HG03175 (cell line): Measurements from ENCODE around the gene KRTAP1-3.
"Not testable (repeated sequence)": the region's sequence is repeated elsewhere in the genome, so short reads cannot be mapped to it uniquely, and the experiment has no call there.

Experiments
- ATAC-seq: cut with Tn5 transposase; IDR thresholded peaks from one replicate; pipeline ENCODE4 v1.9.1; 2021; ENCODE audit warnings: mild to moderate bottlenecking, moderate library complexity; ENCODE audit not compliant: unreplicated experiment

Gene KRTAP1-3

DNA sequence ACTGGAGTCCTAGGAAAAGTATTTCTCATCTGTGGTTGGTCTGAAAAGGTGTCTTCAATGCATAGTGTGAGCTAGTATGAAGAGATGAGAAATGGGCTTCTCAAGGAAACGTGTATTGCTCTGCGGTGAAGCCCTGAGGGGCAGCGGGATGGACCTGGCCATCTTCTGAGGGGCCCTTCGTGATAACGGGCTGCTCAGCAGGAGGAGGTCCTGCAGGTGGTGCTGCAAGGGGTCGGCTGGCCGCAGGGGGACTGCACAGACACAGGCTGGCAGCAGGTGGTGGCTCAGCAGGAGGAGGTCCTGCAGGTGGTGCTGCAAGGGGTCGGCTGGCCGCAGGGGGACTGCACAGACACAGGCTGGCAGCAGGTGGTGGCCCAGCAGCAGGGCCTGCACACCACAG lies 19.9 kb upstream of the KRTAP1-3 start:
- ATAC-seq, result not testable (repeated sequence)

DNA sequence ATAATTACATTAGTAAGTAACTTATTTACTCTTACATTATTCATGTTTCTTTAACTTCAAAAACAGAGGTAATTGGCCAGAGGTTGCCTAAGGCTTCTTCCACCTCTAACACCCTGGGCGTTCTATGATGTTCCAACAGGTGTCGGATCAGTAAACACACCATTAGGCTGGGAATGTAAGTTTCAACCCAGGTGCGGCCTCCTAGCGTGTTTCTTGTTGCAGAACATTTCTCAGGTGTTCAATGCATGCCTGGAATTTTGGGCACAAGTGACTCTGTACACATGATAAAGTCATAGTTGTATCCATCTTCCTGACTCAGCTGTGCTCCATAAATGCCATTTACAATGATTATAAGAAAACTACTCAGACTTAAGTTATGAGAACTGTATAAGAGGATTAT lies 19.4 kb upstream of the KRTAP1-3 start:
- no peak for ATAC-seq

DNA sequence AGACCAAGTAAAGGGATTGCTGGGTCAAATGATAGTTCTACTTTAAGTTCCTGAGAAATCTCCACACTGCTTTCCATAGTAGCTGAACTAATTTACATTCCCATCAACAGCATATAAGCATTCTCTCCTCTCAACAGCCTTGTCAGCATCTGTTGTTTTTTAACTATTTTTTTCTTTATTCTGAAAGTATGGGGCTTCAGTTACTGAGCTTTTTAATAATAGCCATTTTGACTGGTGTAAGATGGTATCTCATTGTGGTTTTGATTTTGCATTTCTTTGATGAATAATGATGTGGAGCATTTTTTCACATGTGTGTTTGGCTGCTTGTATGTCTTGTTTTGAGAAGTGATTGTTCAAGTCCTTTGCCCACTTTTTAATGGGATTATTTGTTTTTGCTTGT lies 17.9 kb upstream of the KRTAP1-3 start:
- ATAC-seq, result no peak

DNA sequence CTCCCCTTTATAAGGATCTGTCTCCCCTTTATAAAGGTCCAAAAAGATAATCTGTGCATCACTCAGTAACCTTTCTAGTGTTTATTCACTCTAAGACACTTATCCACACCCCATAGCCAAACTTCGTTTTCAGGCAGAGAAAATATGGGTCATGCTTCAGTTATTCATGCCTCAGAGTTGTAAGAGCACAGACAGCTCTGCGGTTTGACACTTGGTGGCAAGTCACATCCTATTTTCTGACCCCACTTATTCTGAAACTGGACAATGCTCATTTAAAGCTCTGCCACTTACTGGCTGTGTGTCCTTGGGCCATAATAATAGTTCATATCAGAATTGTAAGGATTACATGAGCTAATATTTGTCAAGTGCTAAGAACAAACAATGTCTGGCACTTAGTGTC lies 14.4 kb upstream of the KRTAP1-3 start:
- ATAC-seq, result peak; percentile 55

DNA sequence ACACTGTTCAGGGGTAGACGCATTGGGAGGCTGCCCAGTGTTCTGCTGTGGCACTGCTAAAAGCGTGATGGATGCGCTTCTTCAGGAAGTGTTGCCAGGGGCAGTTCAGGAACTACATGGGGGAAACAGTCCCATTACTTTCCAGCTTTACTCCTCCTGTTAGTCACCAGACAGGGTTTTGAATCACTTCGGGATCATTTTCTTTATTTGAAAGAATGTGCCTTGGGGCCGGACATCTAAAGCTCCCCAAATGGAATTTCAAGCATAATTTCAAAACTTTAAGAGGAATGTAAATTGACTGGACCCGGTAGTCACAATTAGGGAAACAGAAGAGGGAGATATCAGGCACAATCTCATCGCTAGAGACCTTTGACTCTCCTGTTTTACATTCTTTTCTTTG lies 13.8 kb upstream of the KRTAP1-3 start:
- ATAC-seq, result no peak

DNA sequence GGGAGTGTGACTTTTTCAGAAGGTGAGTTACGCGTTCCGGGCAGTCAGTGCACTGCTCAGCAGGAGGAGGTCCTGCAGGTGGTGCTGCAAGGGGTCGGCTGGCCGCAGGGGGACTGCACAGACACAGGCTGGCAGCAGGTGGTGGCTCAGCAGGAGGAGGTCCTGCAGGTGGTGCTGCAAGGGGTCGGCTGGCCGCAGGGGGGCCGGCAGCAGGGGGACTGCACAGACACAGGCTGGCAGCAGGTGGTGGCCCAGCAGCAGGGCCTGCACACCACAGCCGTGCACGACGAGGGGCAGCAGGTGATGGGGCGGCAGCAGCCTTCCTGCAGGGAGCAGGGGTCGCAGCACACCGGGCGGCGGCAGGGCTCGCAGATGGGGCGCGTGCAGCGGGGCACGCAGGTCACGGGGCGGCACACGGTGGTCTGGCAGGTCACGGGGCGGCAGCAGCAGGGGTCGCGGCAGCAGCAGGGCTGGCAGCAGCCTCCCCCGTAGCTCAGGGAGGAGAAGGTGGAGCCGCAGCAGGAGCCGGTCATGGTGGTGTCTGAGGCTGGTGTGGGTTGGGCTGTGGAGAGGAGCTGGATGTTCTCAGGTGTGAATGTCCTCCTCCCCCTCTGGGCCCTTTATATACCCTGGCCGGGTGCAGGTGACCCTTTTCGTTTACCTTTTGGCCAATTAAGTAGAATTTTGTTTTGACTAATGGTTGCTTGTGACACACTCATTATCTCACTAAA lies 12.2 kb upstream of the KRTAP1-3 start, which contains the start of gene KRTAP2-1:
Gene KRTAP2-1, minus strand, starts transcription at position 582 of the 731 bp plus-strand sequence. Its CDS starts 49 bp downstream, at position 533.
- not testable (repeated sequence) for ATAC-seq

DNA sequence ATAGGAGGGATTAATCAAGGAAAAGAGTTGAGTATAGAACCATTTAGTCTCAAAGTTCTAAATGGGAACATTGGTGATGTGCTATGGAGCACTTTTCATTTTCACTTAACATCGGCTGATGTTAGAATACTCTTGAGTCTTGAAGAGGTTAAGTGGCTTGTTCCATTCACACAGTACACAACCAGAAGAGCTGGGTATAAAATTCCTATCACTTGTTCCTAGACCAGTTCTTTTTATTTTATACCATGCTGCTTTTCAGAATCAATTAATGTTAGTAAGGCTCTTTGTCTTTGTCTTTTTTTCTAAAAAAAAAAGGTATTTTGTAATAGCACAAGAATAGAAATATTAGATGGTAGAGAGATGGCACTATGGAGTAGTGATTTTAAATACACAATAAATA lies 8.3 kb upstream of the KRTAP1-3 start:
- no peak for ATAC-seq

DNA sequence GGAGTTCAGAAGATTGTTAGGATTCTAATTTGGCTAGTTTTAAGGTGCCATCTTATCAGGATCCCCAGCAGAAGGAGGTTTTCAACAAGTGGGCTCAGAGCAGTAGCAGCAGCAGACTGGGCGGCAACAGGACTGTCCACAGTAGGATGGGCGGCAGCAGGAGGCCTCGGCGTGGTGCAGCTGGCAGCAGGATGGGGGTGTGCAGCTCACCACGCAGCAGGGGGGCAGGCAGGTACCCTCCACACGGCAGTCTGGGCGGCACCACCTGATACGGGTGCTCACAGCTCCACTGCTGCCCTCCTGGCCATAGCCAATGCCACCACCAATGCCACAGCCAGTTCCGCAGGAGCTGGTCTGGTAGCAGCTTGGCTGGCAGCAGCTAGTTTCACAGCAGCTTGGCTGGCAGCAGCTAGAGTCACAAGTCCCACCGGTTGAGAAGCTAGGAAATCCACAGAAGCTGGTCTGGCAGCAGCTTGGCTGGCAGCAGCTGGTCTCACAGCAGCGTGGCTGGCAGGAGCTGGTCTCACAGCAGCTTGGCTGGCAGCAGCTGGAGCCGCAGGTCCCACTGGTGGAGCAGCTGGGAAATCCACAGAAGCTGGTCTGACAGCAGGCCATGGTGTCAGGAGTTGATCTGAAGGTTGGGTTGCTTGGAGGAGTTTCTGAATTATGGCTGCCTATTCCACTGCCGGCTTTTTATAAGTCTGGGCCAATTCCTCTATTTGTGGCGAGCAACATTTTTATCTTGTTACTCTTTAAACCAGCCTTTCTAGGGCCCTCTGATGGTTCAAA lies 6.3 kb upstream of the KRTAP1-3 start, which contains the start of gene KRTAP1-1:
Gene KRTAP1-1, minus strand, starts transcription at position 668 of the 789 bp plus-strand sequence. Its CDS starts 53 bp downstream, at position 615.
- not testable (repeated sequence) for ATAC-seq

DNA sequence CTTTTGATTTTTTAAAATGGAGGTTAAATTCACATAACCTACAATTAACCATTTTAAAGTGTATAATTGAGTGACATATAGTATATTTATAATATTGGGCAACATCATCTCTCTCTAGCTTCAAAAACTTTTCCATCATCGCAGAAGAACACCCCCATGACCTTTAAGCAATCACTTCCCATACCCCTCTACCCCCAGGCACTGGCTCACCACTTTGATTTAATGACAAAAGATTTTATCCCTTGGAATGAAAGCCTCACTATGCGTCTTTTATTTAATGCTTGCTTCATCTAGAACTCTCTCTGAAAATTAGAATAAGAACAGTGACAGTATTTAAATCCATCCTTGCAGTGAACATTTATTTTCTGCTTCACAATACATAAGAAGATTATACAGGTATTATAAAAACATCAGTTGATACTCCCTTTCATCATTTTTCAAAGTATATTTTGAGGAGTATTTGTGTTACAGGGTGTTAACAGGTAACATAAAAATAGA lies 3.2 kb upstream of the KRTAP1-3 start:
- no peak for ATAC-seq

DNA sequence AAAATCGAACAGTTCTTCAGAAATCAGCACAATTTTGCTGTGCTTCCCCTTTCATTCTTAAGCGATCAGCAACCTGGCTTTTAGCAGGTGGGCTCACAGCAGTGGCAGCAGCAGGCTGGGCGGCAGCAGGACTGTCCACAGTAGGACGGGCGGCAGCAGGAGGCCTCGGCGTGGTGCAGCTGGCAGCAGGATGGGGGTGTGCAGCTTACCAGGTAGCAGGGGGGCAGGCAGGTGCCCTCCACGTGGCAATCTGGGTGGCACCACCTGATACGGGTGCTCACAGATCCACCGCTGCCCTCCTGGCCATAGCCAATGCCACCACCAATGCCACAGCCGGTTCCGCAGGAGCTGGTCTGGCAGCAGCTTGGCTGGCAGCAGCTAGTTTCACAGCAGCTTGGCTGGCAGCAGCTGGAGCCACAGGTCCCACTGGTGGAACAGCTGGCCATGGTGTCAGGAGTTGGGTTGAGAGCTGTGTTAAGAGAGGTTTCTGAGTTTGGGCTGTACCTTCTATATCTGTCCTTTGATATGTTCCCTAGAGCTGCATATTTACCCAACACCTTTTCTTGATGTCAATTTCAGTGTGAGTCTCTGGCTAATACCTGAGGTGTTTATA lies 4.9 kb downstream of the KRTAP1-3 start, which contains the start of gene KRTAP1-4:
Gene KRTAP1-4, minus strand, starts transcription at position 563 of the 613 bp plus-strand sequence. Its CDS starts 117 bp downstream, at position 446.
- ATAC-seq, result no peak

DNA sequence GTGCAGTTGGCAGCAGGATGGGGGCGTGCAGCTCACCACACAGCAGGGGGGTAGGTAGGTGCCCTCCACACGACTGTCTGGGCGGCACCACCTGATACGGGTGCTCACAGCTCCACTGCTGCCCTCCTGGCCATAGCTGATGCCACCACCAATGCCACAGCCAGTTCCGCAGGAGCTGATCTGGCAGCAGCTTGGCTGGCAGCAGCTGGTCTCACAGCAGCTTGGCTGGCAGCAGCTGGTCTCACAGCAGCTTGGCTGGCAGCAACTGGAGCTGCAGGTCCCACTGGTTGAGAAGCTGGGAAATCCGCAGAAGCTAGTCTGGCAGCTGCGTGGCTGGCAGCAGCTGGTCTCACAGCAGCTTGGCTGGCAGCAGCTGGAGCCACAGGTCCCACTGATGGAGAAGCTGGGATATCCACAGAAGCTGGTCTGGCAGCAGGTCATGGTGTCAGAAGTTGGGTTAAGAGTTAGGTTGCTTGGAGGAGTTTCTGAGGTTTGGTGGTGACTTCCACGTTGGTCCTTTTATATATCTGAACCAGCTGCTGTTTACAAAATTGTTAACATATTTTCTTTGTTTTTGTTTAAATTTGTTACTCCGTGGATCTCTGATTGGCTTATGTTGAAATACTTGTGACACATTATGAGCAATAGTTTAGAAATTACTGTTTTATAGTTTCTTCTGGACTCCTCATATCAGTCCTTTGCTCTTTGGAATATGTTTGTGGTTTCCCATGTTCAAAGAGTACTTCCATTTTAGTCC lies 7.8 kb downstream of the KRTAP1-3 start, which contains the start of gene KRTAP1-5:
Gene KRTAP1-5, minus strand, starts transcription at position 494 of the 757 bp plus-strand sequence. Its CDS starts 53 bp downstream, at position 441.
- ATAC-seq, result no peak

DNA sequence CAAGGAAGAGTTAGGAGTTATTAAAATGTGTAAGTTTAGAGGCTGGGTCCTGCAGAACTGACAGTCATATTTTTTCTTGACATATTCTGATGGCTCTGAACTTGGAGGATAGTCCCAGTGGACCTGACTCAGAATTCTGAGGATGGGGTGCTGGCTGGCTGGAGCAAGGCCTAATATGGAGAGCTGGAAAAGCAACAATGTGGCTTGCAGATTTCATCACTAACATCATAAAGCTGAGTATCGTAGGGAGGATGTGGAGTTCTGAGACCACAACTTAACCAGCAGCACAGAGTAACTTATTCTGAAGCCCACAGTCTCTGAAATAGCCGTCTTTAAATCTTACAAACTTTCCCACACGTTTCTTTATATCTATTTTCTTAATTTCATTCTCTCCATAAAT lies 10.0 kb downstream of the KRTAP1-3 start:
- ATAC-seq, result no peak

DNA sequence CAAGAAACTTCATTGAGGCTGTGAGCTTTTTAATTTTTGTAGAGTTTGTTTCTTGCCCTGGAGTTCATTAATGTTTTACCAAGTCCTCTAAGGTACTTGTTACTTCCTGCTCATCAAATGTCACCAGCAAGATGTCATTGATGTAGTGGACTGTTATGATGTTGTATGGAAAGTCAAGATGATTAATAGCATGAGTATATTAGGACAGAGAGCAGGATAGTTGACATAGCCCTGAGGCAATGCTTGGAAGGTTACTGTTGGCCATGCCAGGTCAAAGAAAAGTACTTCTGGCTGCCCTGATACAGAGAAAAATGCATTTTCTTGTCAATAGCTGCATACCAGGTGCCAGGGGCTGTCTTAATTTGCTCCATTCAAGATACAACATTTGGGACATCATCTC lies 14.3 kb downstream of the KRTAP1-3 start:
- no peak for ATAC-seq

DNA sequence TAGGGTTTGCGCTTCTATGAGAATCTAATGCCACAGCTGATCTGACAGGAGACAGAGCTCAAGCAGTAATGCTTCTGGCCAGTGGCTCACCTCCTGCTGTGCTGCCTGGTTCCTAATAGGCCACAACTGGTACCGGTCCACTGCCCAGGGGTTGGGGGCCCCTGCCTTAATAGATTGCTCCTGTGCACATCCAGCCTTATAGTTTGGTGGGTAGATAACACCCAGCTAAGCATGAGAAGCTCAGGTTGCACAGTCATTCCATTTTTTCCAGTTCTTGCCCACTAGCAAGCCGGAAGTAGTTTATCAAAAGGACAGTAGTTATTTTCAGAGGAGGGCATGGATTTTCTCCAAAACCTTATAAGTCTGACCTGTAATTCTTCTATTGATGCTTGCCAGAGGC lies 15.3 kb downstream of the KRTAP1-3 start:
- ATAC-seq, result no peak

DNA sequence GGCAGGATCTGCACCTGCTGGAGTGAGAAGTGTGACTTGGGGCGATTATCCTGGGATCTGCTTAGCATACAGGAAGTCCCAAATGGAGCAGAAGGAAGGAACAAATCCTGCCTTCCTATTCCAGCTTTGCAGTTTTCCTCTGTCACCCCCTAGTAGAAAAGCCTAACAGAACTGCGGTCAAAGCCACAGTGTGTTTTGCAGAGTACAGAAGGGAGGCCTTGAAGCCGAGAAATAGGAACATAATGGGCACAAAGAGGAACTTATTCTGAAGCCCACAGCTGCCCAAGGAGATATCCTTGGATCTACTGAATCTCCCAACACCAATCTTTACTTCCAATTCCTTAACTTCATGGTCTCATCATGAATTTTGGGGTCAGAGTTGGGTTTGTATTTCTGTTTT lies 16.1 kb downstream of the KRTAP1-3 start:
- ATAC-seq, result no peak

DNA sequence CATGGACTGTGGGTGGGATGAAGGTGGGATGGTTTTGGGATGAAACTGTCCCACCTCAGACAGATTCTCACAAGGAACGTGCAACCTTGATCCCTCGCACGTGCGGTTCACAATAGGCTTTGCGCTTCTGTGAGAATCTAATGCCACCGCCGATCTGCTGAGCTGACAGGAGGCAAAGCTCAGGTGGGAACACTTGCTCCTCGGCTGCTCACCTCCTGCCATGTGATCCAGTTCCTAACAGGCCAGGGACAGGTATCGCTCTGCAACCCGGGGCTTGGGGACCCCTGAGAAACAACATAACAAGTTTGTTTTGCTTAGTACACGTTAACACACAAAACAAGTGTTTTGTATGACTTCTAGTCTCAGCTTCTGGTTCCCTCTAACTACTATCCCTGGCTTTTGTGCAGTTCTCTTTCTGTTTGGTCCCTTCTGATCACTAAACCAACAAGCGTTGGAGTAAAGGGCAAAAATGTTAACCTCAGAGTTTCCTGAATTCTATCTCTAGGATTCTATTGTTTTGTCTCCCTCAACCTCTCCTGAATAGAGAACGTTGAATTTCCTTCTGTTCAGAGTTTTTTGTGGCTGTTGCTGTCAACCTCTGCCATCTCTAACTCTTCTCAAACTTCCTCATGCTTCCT lies 18.0 kb downstream of the KRTAP1-3 start:
- no peak for ATAC-seq

DNA sequence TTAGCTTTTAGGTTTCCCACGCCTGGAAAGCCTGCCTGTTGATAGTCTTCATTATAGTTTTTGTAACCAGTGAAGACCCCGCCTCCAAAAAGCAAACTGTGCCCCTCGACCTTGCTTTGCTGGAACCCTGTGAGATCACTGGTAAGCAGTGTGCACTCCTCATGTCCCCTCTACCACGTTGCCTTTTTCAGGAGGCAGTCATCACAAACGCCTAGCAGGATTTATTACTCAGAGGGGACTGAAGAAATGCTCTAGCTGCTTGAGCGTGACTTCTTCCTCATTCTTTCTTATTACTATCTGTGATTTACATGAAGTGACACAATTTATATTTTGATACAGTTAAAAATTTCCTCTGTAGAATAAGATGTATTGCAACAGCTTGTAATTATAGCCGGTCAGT lies 19.2 kb downstream of the KRTAP1-3 start:
- no peak for ATAC-seq

DNA sequence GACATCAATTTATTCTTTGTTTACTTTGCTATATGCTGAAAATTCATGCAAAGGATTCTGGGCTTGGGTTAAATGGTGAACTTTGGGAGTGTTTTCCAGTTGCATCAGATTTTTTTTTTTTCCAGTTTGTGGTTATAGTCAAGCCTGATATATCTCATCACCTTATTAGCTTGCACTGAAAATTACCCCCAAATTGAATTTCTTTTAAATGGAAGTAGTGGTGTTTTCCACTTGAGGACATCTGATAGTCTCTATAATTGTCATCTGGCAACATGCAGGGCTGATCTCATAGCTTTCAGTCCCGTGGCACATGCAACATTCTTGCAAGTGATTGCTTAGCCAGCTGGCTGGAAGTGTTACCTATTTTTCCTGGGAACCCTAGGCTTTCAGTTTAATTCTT lies 21.1 kb downstream of the KRTAP1-3 start:
- ATAC-seq, result no peak

DNA sequence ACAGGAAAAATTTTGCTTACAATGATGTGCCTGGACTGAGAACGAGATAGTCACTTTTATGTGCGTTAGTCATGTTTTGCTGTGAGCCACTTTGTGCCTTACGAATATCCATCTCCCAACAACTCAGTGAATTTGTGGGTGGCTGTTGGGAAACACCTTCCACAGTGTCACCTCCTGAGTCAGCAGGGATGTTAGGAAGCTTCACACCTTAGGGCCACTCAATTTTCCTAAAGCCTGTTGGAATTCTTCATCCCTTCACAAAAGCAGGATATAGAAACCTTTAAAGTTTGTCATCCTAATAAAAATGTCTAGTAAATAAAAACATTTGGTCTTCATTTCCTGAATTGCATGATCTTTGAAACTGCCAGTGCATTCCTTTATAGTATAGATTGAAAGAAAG lies 21.5 kb downstream of the KRTAP1-3 start:
- ATAC-seq, result no peak
